ENCODE measurements around the gene TES.

Gene TES

DNA sequence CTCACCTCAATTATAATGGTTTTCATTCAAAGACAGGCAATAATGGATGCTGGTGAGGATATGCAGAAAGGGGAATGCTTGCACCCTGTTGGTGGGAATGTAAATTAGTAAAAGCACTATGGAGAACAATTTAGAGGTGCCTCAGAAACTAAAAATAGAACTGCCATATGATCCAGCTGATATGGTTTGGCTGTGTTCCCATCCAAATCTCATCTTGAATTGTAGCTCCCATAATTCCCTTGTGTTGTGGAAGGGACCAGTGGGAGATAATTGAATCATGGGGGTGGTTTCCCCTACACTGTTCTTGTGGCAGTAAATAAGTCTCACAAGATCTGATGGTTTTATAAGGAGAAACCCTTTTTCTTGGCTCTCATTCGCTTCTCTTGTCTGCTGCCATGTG lies 87.7 kb downstream of the TES start:
- Histone ChIP-seq H3K36me3 (ENCODE audit: control insufficient read depth in 1 of 2, insufficient read depth in 2 of 2, low read length in 2 of 2) (no peaks in the 10 kb centered on the region), H3K79me1 (ENCODE audit: low read length) (no peaks in the 10 kb centered on the region), H2AK5ac (ENCODE audit: low read length) (no peak overlapping the region), H4K91ac (ENCODE audit: low read depth, low read length) (no peak overlapping the region), H4K8ac (ENCODE audit: low read depth, low read length) (no peak overlapping the region), H2BK120ac (ENCODE audit: insufficient read depth, low read length, poor library complexity) (no peak overlapping the region), H3K27me3 (ENCODE audit: insufficient read depth, low read length) (no peaks in the 10 kb centered on the region), H3K14ac (ENCODE audit: low read length) (no peak overlapping the region), H3K4ac (ENCODE audit: low read depth, low read length) (no peak overlapping the region), H2AFZ (ENCODE audit: insufficient read depth, low read length, poor library complexity) (no peak overlapping the region), H3K4me2 (ENCODE audit: low read length) (no peak overlapping the region), H3K4me3 (ENCODE audit: low read depth, low read length) (no peak overlapping the region), H3K79me2 (ENCODE audit: control insufficient read depth, insufficient read depth, low read length, poor library complexity) (no peaks in the 10 kb centered on the region), H3K27ac (ENCODE audit: low read depth, low read length) (no peak overlapping the region), H3K9ac (ENCODE audit: low read length) (no peak overlapping the region), H4K12ac (ENCODE audit: low read depth, low read length) (no peak overlapping the region), H2BK12ac (ENCODE audit: low read length) (no peak overlapping the region), H3K23ac (ENCODE audit: low read length) (no peak overlapping the region), H2BK5ac (ENCODE audit: low read depth, low read length, poor library complexity) (no peak overlapping the region), H3K18ac (ENCODE audit: low read length) (no peak overlapping the region), H3K9me3 (ENCODE audit: insufficient read depth, low read depth, low read length) (no peaks in the 10 kb centered on the region), H3K4me1 (ENCODE audit: control insufficient read depth in 1 of 2, insufficient read depth in 2 of 2, low read length in 2 of 2) (no peaks in the 10 kb centered on the region)
- no peak for DNase-seq
- WGBS (ENCODE audit: extremely low coverage, insufficient coverage, insufficient read length): no CpG with 5 or more reads among the region's 1 CpG

DNA sequence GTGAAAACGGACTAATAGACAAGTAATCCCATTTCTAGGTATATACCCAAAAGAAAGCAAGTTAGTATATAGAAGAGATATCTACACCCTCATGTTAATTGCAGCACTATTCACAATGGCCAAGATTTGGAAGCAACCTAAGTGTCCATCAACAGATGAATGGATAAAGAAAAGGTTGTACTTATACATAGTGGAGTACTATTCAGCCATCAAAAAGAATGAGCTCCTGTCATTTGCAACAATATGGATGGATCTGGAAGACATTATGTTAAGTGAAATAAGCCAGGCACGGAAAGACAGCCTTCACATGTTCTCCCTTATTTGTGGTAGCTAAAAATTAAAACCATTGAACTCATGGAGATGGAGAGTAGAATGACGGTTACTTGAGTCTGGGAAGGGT lies 88.2 kb downstream of the TES start:
- H3K79me1 ChIP-seq (ENCODE audit: low read length): no peaks in the 10 kb centered on the region
- no CpG with 5 or more reads among the region's 3 CpGs for WGBS (ENCODE audit: extremely low coverage, insufficient coverage, insufficient read length)
- no peak overlapping the region for H3K27ac ChIP-seq (ENCODE audit: low read depth, low read length)
- no peaks in the 10 kb centered on the region for H3K9me3 ChIP-seq (ENCODE audit: insufficient read depth, low read depth, low read length)
- no peaks in the 10 kb centered on the region for H3K79me2 ChIP-seq (ENCODE audit: control insufficient read depth, insufficient read depth, low read length, poor library complexity)
- H2AK5ac ChIP-seq (ENCODE audit: low read length): no peak overlapping the region
- H2BK12ac ChIP-seq (ENCODE audit: low read length): no peak overlapping the region
- H3K18ac ChIP-seq (ENCODE audit: low read length): no peak overlapping the region
- no peak overlapping the region for H3K4ac ChIP-seq (ENCODE audit: low read depth, low read length)
- no peak overlapping the region for H3K4me3 ChIP-seq (ENCODE audit: low read depth, low read length)
- no peak overlapping the region for H3K9ac ChIP-seq (ENCODE audit: low read length)
- H3K36me3 ChIP-seq (ENCODE audit: control insufficient read depth in 1 of 2, insufficient read depth in 2 of 2, low read length in 2 of 2): no peaks in the 10 kb centered on the region
- DNase-seq: no peak
- no peaks in the 10 kb centered on the region for H3K4me1 ChIP-seq (ENCODE audit: control insufficient read depth in 1 of 2, insufficient read depth in 2 of 2, low read length in 2 of 2)
- H4K12ac ChIP-seq (ENCODE audit: low read depth, low read length): no peak overlapping the region
- H3K23ac ChIP-seq (ENCODE audit: low read length): no peak overlapping the region
- H4K8ac ChIP-seq (ENCODE audit: low read depth, low read length): no peak overlapping the region
- no peak overlapping the region for H2BK120ac ChIP-seq (ENCODE audit: insufficient read depth, low read length, poor library complexity)
- no peak overlapping the region for H4K91ac ChIP-seq (ENCODE audit: low read depth, low read length)
- H3K14ac ChIP-seq (ENCODE audit: low read length): no peak overlapping the region
- no peak overlapping the region for H3K4me2 ChIP-seq (ENCODE audit: low read length)
- H3K27me3 ChIP-seq (ENCODE audit: insufficient read depth, low read length): no peaks in the 10 kb centered on the region
- H2AFZ ChIP-seq (ENCODE audit: insufficient read depth, low read length, poor library complexity): no peak overlapping the region
- no peak overlapping the region for H2BK5ac ChIP-seq (ENCODE audit: low read depth, low read length, poor library complexity)

DNA sequence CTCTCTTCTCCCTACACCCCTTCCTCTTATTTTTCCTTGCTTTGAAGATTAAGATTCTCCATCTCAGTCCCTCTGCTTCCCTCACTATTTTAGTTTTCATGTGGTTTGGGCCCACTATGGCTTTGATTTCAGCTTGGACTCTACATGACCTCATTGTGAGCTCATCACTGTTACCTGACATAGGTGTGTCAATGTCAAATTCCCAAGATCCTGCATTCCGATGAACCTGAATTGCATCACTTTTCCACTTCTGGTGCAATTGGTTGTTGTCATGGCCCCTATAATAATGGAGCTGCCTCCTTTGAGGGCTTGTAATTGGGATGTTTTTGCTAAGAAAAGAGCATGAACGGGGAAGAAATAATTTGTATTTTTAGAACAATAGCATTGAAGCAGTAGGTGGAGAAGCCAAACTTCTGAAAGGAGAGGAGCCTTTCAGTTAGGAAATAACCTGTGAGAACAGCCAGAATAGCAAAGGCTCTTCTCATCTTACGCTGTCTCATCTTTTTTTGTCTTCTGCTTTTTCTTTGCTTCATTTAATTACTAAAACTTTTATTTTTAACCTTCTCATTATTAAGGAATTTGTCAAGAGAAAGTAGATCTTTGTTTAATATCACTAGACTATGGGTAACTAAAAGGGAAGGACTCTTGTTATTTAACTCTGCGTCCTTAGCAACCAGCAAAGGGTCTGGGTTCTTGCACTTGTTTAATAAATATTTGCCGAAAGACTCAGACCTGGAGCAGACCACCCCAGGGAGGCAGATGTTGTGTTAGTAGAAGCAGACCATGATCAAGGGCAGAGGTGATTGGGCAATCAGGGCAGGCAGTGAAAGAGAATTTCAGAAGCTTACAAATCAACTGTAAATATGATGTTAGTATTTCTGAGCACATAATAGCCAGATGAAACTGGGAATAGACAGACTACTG lies 95.4 kb downstream of the TES start:
- H4K12ac ChIP-seq (ENCODE audit: low read depth, low read length): no peak overlapping the region
- no peaks in the 10 kb centered on the region for H3K4me1 ChIP-seq (ENCODE audit: control insufficient read depth in 1 of 2, insufficient read depth in 2 of 2, low read length in 2 of 2)
- H3K23ac ChIP-seq (ENCODE audit: low read length): no peak overlapping the region
- no peak overlapping the region for H3K9ac ChIP-seq (ENCODE audit: low read length)
- no peak overlapping the region for H4K91ac ChIP-seq (ENCODE audit: low read depth, low read length)
- WGBS (ENCODE audit: extremely low coverage, insufficient coverage, insufficient read length): no CpG with 5 or more reads among the region's 5 CpGs
- no peaks in the 10 kb centered on the region for H3K79me2 ChIP-seq (ENCODE audit: control insufficient read depth, insufficient read depth, low read length, poor library complexity)
- H3K36me3 ChIP-seq (ENCODE audit: control insufficient read depth in 1 of 2, insufficient read depth in 2 of 2, low read length in 2 of 2): no peaks in the 10 kb centered on the region
- no peaks in the 10 kb centered on the region for H3K9me3 ChIP-seq (ENCODE audit: insufficient read depth, low read depth, low read length)
- H4K8ac ChIP-seq (ENCODE audit: low read depth, low read length): no peak overlapping the region
- no peaks in the 10 kb centered on the region for H3K27me3 ChIP-seq (ENCODE audit: insufficient read depth, low read length)
- peak; percentile 61 to 93 for DNase-seq
- no peak overlapping the region for H3K27ac ChIP-seq (ENCODE audit: low read depth, low read length)
- H3K18ac ChIP-seq (ENCODE audit: low read length): no peak overlapping the region
- no peaks in the 10 kb centered on the region for H3K79me1 ChIP-seq (ENCODE audit: low read length)
- H2BK5ac ChIP-seq (ENCODE audit: low read depth, low read length, poor library complexity): no peak overlapping the region
- H3K4me3 ChIP-seq (ENCODE audit: low read depth, low read length): no peak overlapping the region
- no peak overlapping the region for H2BK12ac ChIP-seq (ENCODE audit: low read length)
- H3K4ac ChIP-seq (ENCODE audit: low read depth, low read length): no peak overlapping the region
- no peak overlapping the region for H2AK5ac ChIP-seq (ENCODE audit: low read length)
- H3K4me2 ChIP-seq (ENCODE audit: low read length): no peak overlapping the region
- no peak overlapping the region for H2BK120ac ChIP-seq (ENCODE audit: insufficient read depth, low read length, poor library complexity)
- no peak overlapping the region for H2AFZ ChIP-seq (ENCODE audit: insufficient read depth, low read length, poor library complexity)
- no peak overlapping the region for H3K14ac ChIP-seq (ENCODE audit: low read length)

DNA sequence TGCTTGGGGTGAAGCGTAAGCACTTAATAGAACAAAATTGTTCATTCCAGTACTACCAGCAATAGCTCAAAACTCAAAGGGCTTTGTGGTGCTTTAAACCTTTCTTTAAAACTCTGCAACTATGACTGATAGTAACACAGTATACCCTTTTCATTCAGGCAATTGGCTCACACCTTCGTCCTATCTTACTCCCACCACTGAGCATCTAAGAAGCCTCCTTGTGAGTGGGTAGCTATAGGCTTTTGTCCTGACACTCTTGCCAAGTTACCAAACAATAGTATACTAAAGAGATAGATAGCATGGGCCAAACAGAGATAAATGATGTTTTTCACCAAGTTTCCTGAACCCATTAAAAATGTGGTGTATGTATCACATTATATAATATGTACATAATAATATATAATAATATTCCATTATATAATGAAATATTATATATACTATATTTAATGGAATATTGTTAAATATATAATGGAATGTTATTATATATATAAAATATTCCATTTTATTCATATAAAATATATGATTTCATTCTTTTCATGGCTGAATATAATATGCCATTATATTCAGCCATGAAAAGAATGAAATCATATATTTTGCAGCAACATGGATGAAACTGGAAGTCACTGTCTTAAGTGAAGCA lies 96.2 kb downstream of the TES start:
- H4K12ac ChIP-seq (ENCODE audit: low read depth, low read length): no peak overlapping the region
- H3K9ac ChIP-seq (ENCODE audit: low read length): no peak overlapping the region
- no peak overlapping the region for H3K4me2 ChIP-seq (ENCODE audit: low read length)
- no peaks in the 10 kb centered on the region for H3K27me3 ChIP-seq (ENCODE audit: insufficient read depth, low read length)
- no peaks in the 10 kb centered on the region for H3K79me1 ChIP-seq (ENCODE audit: low read length)
- H3K18ac ChIP-seq (ENCODE audit: low read length): no peak overlapping the region
- H4K91ac ChIP-seq (ENCODE audit: low read depth, low read length): no peak overlapping the region
- H3K79me2 ChIP-seq (ENCODE audit: control insufficient read depth, insufficient read depth, low read length, poor library complexity): no peaks in the 10 kb centered on the region
- no CpG with 5 or more reads among the region's 2 CpGs for WGBS (ENCODE audit: extremely low coverage, insufficient coverage, insufficient read length)
- no peak overlapping the region for H2BK12ac ChIP-seq (ENCODE audit: low read length)
- DNase-seq: no peak
- H2AFZ ChIP-seq (ENCODE audit: insufficient read depth, low read length, poor library complexity): no peak overlapping the region
- no peak overlapping the region for H3K23ac ChIP-seq (ENCODE audit: low read length)
- H2BK120ac ChIP-seq (ENCODE audit: insufficient read depth, low read length, poor library complexity): no peak overlapping the region
- H3K14ac ChIP-seq (ENCODE audit: low read length): no peak overlapping the region
- H3K4me3 ChIP-seq (ENCODE audit: low read depth, low read length): no peak overlapping the region
- H3K36me3 ChIP-seq (ENCODE audit: control insufficient read depth in 1 of 2, insufficient read depth in 2 of 2, low read length in 2 of 2): no peaks in the 10 kb centered on the region
- no peaks in the 10 kb centered on the region for H3K4me1 ChIP-seq (ENCODE audit: control insufficient read depth in 1 of 2, insufficient read depth in 2 of 2, low read length in 2 of 2)
- no peak overlapping the region for H2BK5ac ChIP-seq (ENCODE audit: low read depth, low read length, poor library complexity)
- H2AK5ac ChIP-seq (ENCODE audit: low read length): no peak overlapping the region
- no peak overlapping the region for H3K4ac ChIP-seq (ENCODE audit: low read depth, low read length)
- no peaks in the 10 kb centered on the region for H3K9me3 ChIP-seq (ENCODE audit: insufficient read depth, low read depth, low read length)
- H4K8ac ChIP-seq (ENCODE audit: low read depth, low read length): no peak overlapping the region
- H3K27ac ChIP-seq (ENCODE audit: low read depth, low read length): no peak overlapping the region

All from trophoblast cell (in vitro differentiated cells and primary cell).